Panc1 (cell line): ENCODE data around the gene CLEC4M. TPM values are rescaled to one million over a fixed set of nuclear protein-coding genes. Genes with fewer than 3 reads are reported as not detected.

Experiments used
- ATAC-seq: fragments of 200-7000 bp; cut with Tn5 transposase; 2 replicates; pipeline ENCODE4 v1.9.1; 2020; ENCODE audit warnings: mild to moderate bottlenecking, moderate library complexity
- BruUV-seq: library from RNA; stranded (reverse); fragments of 400-500 nt; replicated peaks from 2 replicates; lab custom pipeline; 2021; lab: Mats Ljungman, UMichigan
- CTCF ChIA-PET: fragments of 300-600 bp; sonication (Branson Sonifier 250); formaldehyde crosslinking; loops from one replicate; lab custom pipeline; 2022; ENCODE audit warnings: antibody characterized with exemption; lab: Charles Lee
- POLR2A ChIA-PET: fragments of 300-600 bp; sonication (Branson Sonifier 250); formaldehyde crosslinking; loops from one replicate; lab custom pipeline; 2022; ENCODE audit warnings: antibody characterized with exemption; lab: Charles Lee
- DNase-seq: peaks from one replicate; pipeline ENCODE4 v3.0.0-alpha.2; 2010; ENCODE audit warnings: low read depth, low spot score
- H3K27ac ChIP-seq: 2 replicates; pipeline ENCODE4 v1.5.1; 2011; ENCODE audit warnings: mild to moderate bottlenecking, low read length, inconsistent platforms
- H3K27me3 ChIP-seq: fragments of 200-500 bp; sonication (Bioruptor generic); 2 replicates; pipeline ENCODE4 v1.6.0; 2014; ENCODE audit warnings: low read length, inconsistent platforms; ENCODE audit not compliant: control insufficient read depth, insufficient read depth
- H3K36me3 ChIP-seq: fragments of 200-500 bp; sonication (Bioruptor generic); 2 replicates; pipeline ENCODE4 v1.5.1; 2014; ENCODE audit warnings: inconsistent platforms, mild to moderate bottlenecking, low read length, moderate library complexity; ENCODE audit not compliant: control insufficient read depth, insufficient read depth
- H3K4me1 ChIP-seq: 2 replicates; pipeline ENCODE4 v1.5.1; 2011; ENCODE audit warnings: inconsistent platforms, mild to moderate bottlenecking, low read length, moderate library complexity; ENCODE audit not compliant: control insufficient read depth, insufficient read depth
- H3K4me3 ChIP-seq, 2 experiments: 2 replicates each; pipeline ENCODE4 v1.5.1; 2011 to 2012; ENCODE audit warnings: low read depth in 2 of 2, low read length in 2 of 2, mild to moderate bottlenecking in 2 of 2, inconsistent platforms in 1 of 2, moderate library complexity in 1 of 2
- H3K9me3 ChIP-seq: fragments of 200-500 bp; sonication (Bioruptor generic); 2 replicates; pipeline ENCODE4 v1.5.1; 2014; ENCODE audit warnings: low read depth, mild to moderate bottlenecking, inconsistent platforms, low read length, moderate library complexity; ENCODE audit not compliant: control insufficient read depth, insufficient read depth
- CTCF ChIP-seq: fragments of 450-650 bp; IDR thresholded peaks from 2 replicates; pipeline ENCODE4 v1.5.1; 2017; ENCODE audit warnings: mild to moderate bottlenecking
- POLR2AphosphoS5 ChIP-seq: IDR thresholded peaks from 2 replicates; pipeline ENCODE4 v1.6.1; 2012; ENCODE audit warnings: mild to moderate bottlenecking, low read depth, low read length, moderate library complexity
- REST ChIP-seq, 2 experiments: IDR thresholded peaks; 2 replicates each; pipeline ENCODE4 v1.6.1; 2011 to 2012; ENCODE audit warnings: low read depth in 2 of 2, control low read depth in 1 of 2, low read length in 1 of 2, mild to moderate bottlenecking in 1 of 2, moderate library complexity in 1 of 2; ENCODE audit not compliant: insufficient read depth in 1 of 2
- SIN3A ChIP-seq: IDR thresholded peaks from 2 replicates; pipeline ENCODE4 v1.6.1; 2012; ENCODE audit warnings: low read depth, mild to moderate bottlenecking, low read length, moderate library complexity, borderline replicate concordance; ENCODE audit not compliant: insufficient read depth
- TCF7L2 ChIP-seq: IDR thresholded peaks from 2 replicates; pipeline ENCODE4 v1.6.1; 2011; ENCODE audit warnings: mild to moderate bottlenecking, low read depth, low read length, inconsistent platforms
- in situ Hi-C: cut with HindIII; loops from 2 replicates; pipeline ENCODE4 v1.10.0; 2016; ENCODE audit warnings: low sequenced_read_pairs, low pct_unique_long_range_greater_than_20kb
- intact Hi-C: fragments of 100-400 bp; cut with micrococcal nuclease; formaldehyde crosslinking; loops from one replicate; pipeline ENCODE4 v1.10.0; 2022; ENCODE audit not compliant: unreplicated experiment
- total RNA-seq: library from RNA; stranded (reverse); gene quantifications from one replicate; pipeline ENCODE4 v1.2.1, GENCODE V29; 2021; ENCODE audit not compliant: unreplicated experiment

The CLEC4M gene
- total RNA-seq, 1 experiment from 2014 or later = not detected

GRCh38 chr19:7716762-7717161 lies 46.3 kb upstream of the CLEC4M start:
- H3K4me3 ChIP-seq = no peak overlapping the region
- BruUV-seq = no TSS peak
- CTCF ChIA-PET = no interaction called here
- H3K36me3 ChIP-seq = no peaks in the 10 kb centered on the region
- no peaks in the 10 kb centered on the region for H3K9me3 ChIP-seq
- DNase-seq (no peak), ATAC-seq (no peak)
- no peak for TF ChIP-seq TCF7L2
- no peak for TF ChIP-seq POLR2AphosphoS5
- TF ChIP-seq REST (IDR thresholded peaks at IDR 0.05; ENCODE audit: insufficient read depth in 1 of 2, low read depth in 2 of 2, low read length in 1 of 2) = no peak
- TF ChIP-seq CTCF = no peak
- no peak for TF ChIP-seq SIN3A
- no peaks in the 10 kb centered on the region for H3K27me3 ChIP-seq
- no peak overlapping the region for H3K27ac ChIP-seq
- H3K4me1 ChIP-seq = no peaks in the 10 kb centered on the region
- in situ Hi-C loops (no loop called here), intact Hi-C loops (no loop called here)
- POLR2A ChIA-PET = no interaction called here

GRCh38 chr19:7718668-7719067 lies 44.4 kb upstream of the CLEC4M start:
- ChIA-PET CTCF (no interaction called here), POLR2A (no interaction called here)
- no TSS peak for BruUV-seq
- no peaks in the 10 kb centered on the region for H3K27me3 ChIP-seq
- DNase-seq = no peak
- no peak overlapping the region for H3K27ac ChIP-seq
- TF ChIP-seq TCF7L2 (no peak), POLR2AphosphoS5 (no peak), CTCF (no peak), SIN3A (no peak), REST (IDR thresholded peaks at IDR 0.05; ENCODE audit: insufficient read depth in 1 of 2, low read depth in 2 of 2, low read length in 1 of 2) (no peak)
- H3K4me1 ChIP-seq = no peaks in the 10 kb centered on the region
- intact Hi-C loops (no loop called here), in situ Hi-C loops (no loop called here)
- no peaks in the 10 kb centered on the region for H3K36me3 ChIP-seq
- no peaks in the 10 kb centered on the region for H3K9me3 ChIP-seq
- no peak overlapping the region for H3K4me3 ChIP-seq
- ATAC-seq = no peak
